Caco-2 (cell line): ENCODE results near the gene GABBR1. TPM values are rescaled to one million over a fixed set of nuclear protein-coding genes. Genes with fewer than 3 reads are reported as not detected.

Experiments used
- BruUV-seq: library from RNA; stranded (reverse); fragments of 400-500 nt; replicated peaks from 2 replicates; lab custom pipeline; 2021; lab: Mats Ljungman, UMichigan
- CTCF ChIA-PET: fragments of 300-600 bp; sonication (Branson Sonifier 250); formaldehyde crosslinking; loops from one replicate; lab custom pipeline; 2022; ENCODE audit warnings: antibody characterized with exemption; lab: Charles Lee
- POLR2A ChIA-PET: fragments of 300-600 bp; sonication (Branson Sonifier 250); formaldehyde crosslinking; loops from one replicate; lab custom pipeline; 2022; ENCODE audit warnings: antibody characterized with exemption; lab: Charles Lee
- DNase-seq, 2 experiments: peaks; one replicate each; pipeline versions ENCODE4 v3.0.0 to v3.0.0-alpha.2; 2020 to 2022
- H3K27me3 ChIP-seq: replicated peaks from 2 replicates; pipeline ENCODE4 v1.6.0; 2011; ENCODE audit warnings: low read length; ENCODE audit not compliant: control insufficient read depth, insufficient read depth
- H3K36me3 ChIP-seq: 2 replicates; pipeline ENCODE4 v1.5.1; 2011; ENCODE audit warnings: low read length; ENCODE audit not compliant: control insufficient read depth, insufficient read depth
- H3K4me1 ChIP-seq: fragments of 250-450 bp; sonication (Bioruptor Pico); 2 replicates; pipeline ENCODE4 v1.5.1; 2020; ENCODE audit warnings: mild to moderate bottlenecking
- H3K4me3 ChIP-seq: 2 replicates; pipeline ENCODE4 v1.5.1; 2011; ENCODE audit warnings: low read depth, mild to moderate bottlenecking, control low read depth, low read length
- H3K9me3 ChIP-seq: fragments of 250-450 bp; sonication (Bioruptor Pico); 2 replicates; pipeline ENCODE4 v1.5.1; 2020; ENCODE audit warnings: mild to moderate bottlenecking, moderate library complexity
- H3K27ac Mint-ChIP-seq: one replicate; pipeline ENCODE4 v1.8.0; 2022; ENCODE audit warnings: mixed read lengths; ENCODE audit not compliant: unreplicated experiment
- H3K27me3 Mint-ChIP-seq: one replicate; pipeline ENCODE4 v1.8.0; 2022; ENCODE audit warnings: mixed read lengths; ENCODE audit not compliant: insufficient read depth, unreplicated experiment
- H3K36me3 Mint-ChIP-seq: one replicate; pipeline ENCODE4 v1.8.0; 2022; ENCODE audit warnings: mild to moderate bottlenecking, mixed read lengths; ENCODE audit not compliant: insufficient read depth, unreplicated experiment
- H3K4me1 Mint-ChIP-seq: one replicate; pipeline ENCODE4 v1.8.0; 2022; ENCODE audit warnings: low read depth, mixed read lengths; ENCODE audit not compliant: unreplicated experiment
- H3K4me3 Mint-ChIP-seq: one replicate; pipeline ENCODE4 v1.8.0; 2022; ENCODE audit warnings: mild to moderate bottlenecking, moderate library complexity, mixed read lengths; ENCODE audit not compliant: unreplicated experiment
- H3K9me3 Mint-ChIP-seq: one replicate; pipeline ENCODE4 v1.8.0; 2022; ENCODE audit warnings: mixed read lengths; ENCODE audit not compliant: unreplicated experiment
- CTCF ChIP-seq, 2 experiments: fragments of 200-600 bp in 1 of 2; IDR thresholded peaks; 1 replicate in 1 of 2; 2 replicates in 1 of 2; pipeline versions ENCODE4 v1.5.1 to v1.8.0; 2011 to 2022; ENCODE audit warnings: antibody characterized with exemption in 1 of 2, control low read depth in 1 of 2, inconsistent platforms in 1 of 2, low read depth in 1 of 2, low read length in 1 of 2, mild to moderate bottlenecking in 1 of 2, moderate library complexity in 1 of 2; ENCODE audit not compliant: insufficient read depth in 1 of 2, severe bottlenecking in 1 of 2, unreplicated experiment in 1 of 2
- intact Hi-C: fragments of 100-400 bp; cut with micrococcal nuclease; formaldehyde crosslinking; loops from one replicate; pipeline ENCODE4 v1.10.0; 2022; ENCODE audit not compliant: unreplicated experiment
- total RNA-seq: library from RNA; stranded (reverse); gene quantifications from 2 replicates; pipeline ENCODE4 v1.2.3, GENCODE V29; 2022

The GABBR1 gene
- total RNA-seq, 1 experiment from 2014 or later, result 3.3 TPM

- BruUV-seq, result no TSS peak
- ChIA-PET CTCF (no interaction called here), POLR2A (no interaction called here)
- H3K9me3 Mint-ChIP-seq, result peaks cover 19% of the 10 kb centered on the region
- no peak for DNase-seq
- TF ChIP-seq CTCF (IDR thresholded peaks at IDR 0.05; ENCODE audit: insufficient read depth in 1 of 2, low read depth in 1 of 2, low read length in 1 of 2, severe bottlenecking in 1 of 2, unreplicated experiment in 1 of 2), result no peak
- H3K27me3 Mint-ChIP-seq, result no peaks in the 10 kb centered on the region
- no peak overlapping the region for H3K27ac Mint-ChIP-seq
- Histone ChIP-seq H3K4me1 (peaks cover 7% of the 10 kb centered on the region; the same call in 1 of the 2 replicates), H3K9me3 (no peaks in the 10 kb centered on the region), H3K36me3 (no peaks in the 10 kb centered on the region), H3K27me3 (no peaks in the 10 kb centered on the region), H3K4me3 (no peak overlapping the region)
- peaks cover 6% of the 10 kb centered on the region for H3K4me1 Mint-ChIP-seq
- no peak overlapping the region for H3K4me3 Mint-ChIP-seq
- H3K36me3 Mint-ChIP-seq, result no peaks in the 10 kb centered on the region
- intact Hi-C loops, result no loop called here
Observed at GRCh38 chr6:29554764-29555163, 78.2 kb downstream of the GABBR1 start.

GRCh38 chr6:29553268-29554057 is 79.5 kb downstream of the GABBR1 start:
- Mint-ChIP-seq H3K36me3 (no peaks in the 10 kb centered on the region), H3K4me1 (no peaks in the 10 kb centered on the region), H3K9me3 (peaks cover 19% of the 10 kb centered on the region), H3K27ac (no peak overlapping the region), H3K4me3 (no peak overlapping the region), H3K27me3 (peaks cover 2% of the 10 kb centered on the region)
- no peak for DNase-seq
- no peak overlapping the region for H3K4me3 ChIP-seq
- TF ChIP-seq CTCF (IDR thresholded peaks at IDR 0.05; ENCODE audit: insufficient read depth in 1 of 2, low read depth in 1 of 2, low read length in 1 of 2, severe bottlenecking in 1 of 2, unreplicated experiment in 1 of 2), result no peak
- H3K4me1 ChIP-seq, result no peaks in the 10 kb centered on the region
- no peaks in the 10 kb centered on the region for H3K9me3 ChIP-seq
- H3K27me3 ChIP-seq, result no peaks in the 10 kb centered on the region
- no TSS peak for BruUV-seq
- intact Hi-C loops, result no loop called here
- H3K36me3 ChIP-seq, result no peaks in the 10 kb centered on the region
- CTCF ChIA-PET, result no interaction called here
- POLR2A ChIA-PET, result no interaction called here

- Histone ChIP-seq H3K27me3 (no peaks in the 10 kb centered on the region), H3K4me1 (no peaks in the 10 kb centered on the region), H3K36me3 (no peaks in the 10 kb centered on the region), H3K9me3 (no peaks in the 10 kb centered on the region), H3K4me3 (no peak overlapping the region)
- Mint-ChIP-seq H3K4me3 (no peak overlapping the region), H3K27me3 (peaks cover 9% of the 10 kb centered on the region), H3K9me3 (peaks cover 19% of the 10 kb centered on the region), H3K4me1 (no peaks in the 10 kb centered on the region), H3K36me3 (no peaks in the 10 kb centered on the region), H3K27ac (no peak overlapping the region)
- DNase-seq, result no peak
- TF ChIP-seq CTCF (IDR thresholded peaks at IDR 0.05; ENCODE audit: insufficient read depth in 1 of 2, low read depth in 1 of 2, low read length in 1 of 2, severe bottlenecking in 1 of 2, unreplicated experiment in 1 of 2), result no peak
- intact Hi-C loops, result no loop called here
- CTCF ChIA-PET, result no interaction called here
- POLR2A ChIA-PET, result no interaction called here
- no TSS peak for BruUV-seq
Observed at GRCh38 chr6:29552512-29553051, 80.4 kb downstream of the GABBR1 start.
